Putamen (tissue), 1 donor: ENCODE results near the gene LRRK1.
"Not testable (repeated sequence)": the region's sequence is repeated elsewhere in the genome, so short reads cannot be mapped to it uniquely, and the experiment has no call there.

Source experiments
- DNase-seq: peaks from one replicate; pipeline ENCODE4 v3.0.0-alpha.2; 2016; ENCODE audit warnings: low spot score

The LRRK1 gene

GRCh38 chr15:101092156-101092866 is 173.2 kb downstream of the LRRK1 start:
- DNase-seq, result no peak

DNA sequence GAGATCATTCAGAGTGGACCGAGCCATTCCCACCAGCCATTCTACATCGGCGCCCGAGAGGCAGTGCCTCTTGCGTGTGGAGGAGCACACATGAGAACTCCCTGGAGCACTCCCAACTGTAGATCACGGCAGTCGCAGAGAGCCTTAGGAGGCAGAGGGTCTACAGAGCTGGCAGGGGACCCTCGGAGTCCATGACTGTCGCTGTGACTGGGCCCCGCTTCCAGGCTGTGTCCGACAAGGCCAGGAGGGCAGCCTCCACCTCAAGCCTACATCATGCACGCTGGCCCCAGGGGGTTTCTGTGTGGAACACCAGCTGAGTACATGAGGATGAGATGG is 173.7 kb downstream of the LRRK1 start:
- no peak for DNase-seq

DNA sequence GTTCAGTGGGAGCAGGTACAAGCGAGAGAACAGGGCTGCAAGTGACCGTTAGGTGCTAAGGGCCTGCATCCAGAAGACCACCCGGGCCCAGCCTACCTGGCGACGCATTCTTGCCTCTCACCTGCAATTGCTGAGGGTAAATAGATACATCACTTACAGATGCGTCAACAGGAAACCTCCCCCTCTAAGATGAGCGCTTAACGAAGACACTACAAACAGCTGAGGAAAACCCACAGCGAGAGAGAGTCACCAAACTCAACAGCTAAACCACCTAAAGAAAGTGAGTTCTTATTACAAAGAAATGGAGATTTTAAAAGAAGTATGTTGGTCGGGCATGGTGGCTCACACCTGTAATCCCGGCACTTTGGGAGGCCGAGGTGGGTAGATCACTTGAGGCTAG is 174.8 kb downstream of the LRRK1 start:
- DNase-seq, result no peak

GRCh38 chr15:101095796-101096406 is 176.7 kb downstream of the LRRK1 start:
- DNase-seq, result not testable (repeated sequence)

DNA sequence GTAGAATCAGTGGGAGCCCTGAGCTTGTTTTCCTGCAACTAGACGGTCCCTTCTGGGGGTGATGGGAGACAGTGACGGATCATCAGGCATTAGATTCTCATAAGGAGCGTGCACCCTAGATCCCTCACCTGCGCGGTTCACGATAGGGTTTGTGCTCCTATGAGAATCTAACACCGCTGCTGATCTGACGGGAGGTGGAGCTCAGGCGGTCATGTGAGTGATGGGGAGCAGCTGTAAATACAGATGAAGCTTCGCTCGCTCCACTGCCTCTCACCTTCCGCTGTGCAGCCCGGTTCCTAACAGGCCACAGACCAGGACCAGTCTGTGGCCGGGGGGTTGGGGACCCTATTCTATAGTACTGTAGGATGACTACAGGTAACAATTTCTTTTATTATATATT is 178.0 kb downstream of the LRRK1 start:
- DNase-seq, result no peak

- DNase-seq, result no peak
Observed at GRCh38 chr15:101099183-101099582, 180.0 kb downstream of the LRRK1 start.

DNA sequence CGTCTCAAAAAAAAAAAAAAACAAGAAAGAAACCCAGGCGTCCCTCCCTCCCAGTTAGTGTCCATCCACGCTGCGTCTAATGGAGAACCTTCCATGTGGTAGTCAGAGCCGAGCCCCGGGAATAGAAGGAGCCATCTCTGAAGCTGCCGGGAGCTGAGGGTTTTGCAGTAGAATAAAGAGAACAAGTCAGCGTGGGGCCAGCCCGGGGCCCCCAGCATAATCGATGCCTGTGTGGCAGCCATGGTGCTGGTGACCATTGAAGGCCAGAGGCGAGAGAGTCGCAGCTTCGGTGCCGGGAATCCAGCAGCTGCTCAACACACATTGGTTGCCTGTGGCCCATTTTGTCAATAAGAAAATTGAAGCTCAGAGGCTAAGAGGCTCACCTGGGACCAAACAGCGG is 181.0 kb downstream of the LRRK1 start:
- no peak for DNase-seq

GRCh38 chr15:101100593-101101442 is 181.7 kb downstream of the LRRK1 start:
- DNase-seq, result no peak

GRCh38 chr15:101101676-101102075 is 182.5 kb downstream of the LRRK1 start:
- no peak for DNase-seq

DNA sequence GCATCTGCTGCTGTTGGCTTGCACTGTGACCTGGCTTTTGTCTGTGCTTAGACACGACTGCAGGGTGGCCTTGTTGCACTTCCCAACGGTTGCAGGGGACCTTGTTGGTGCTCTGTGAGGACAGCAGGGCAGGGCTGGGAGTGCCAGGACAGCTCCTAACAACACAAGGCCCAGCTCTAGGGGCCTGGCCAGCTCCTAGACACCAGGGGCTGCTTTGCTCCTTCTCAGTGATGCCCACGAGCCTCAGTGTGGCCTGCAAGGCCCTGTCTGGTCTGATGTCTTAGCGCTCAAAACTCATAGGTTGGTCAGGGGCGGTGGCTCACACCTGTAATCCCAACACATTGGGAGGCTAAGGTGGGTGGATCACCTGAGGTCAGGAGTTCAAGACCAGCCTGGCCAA is 183.6 kb downstream of the LRRK1 start:
- no peak for DNase-seq

DNA sequence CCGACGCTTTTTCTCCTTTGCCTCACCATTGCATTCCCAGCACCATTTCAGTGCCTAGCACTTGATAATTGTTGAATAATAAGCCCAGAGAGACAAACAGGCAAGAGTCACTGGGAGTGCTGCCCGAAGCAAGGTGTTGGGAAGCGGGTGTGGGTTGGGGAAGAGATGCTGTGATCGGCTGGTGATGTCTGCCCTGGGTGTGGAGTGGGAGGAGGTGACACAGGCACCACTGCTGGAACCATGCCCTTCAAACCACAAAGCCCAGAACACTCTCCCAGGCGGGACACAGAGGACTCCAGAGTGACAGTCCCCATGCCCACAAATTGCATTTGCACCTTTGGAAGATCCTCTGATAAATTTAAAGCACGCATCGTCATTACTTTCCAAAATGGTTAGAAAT is 184.4 kb downstream of the LRRK1 start:
- no peak for DNase-seq

GRCh38 chr15:101104141-101104540 is 185.0 kb downstream of the LRRK1 start:
- DNase-seq, result no peak

GRCh38 chr15:101105059-101105891 is 186.1 kb downstream of the LRRK1 start:
- no peak for DNase-seq

DNA sequence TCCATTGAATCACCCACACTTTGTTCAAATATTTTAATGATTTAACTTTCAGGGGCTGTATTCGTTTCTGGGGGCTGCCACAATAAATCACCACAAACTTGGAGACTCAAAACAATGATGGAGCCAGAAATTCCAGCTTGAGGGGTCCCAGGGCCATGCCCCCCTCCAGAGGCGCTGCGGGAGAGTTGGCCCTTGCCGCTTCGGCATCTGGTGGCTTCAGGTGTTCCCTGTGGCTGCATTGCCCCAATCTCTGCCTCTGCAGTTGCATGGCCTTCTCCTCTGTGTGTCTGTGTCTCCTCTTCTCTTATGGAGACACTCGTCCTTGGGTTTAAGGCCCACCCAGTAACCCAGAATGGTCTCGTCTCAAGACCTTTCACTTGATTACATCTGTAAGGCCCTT is 187.9 kb downstream of the LRRK1 start:
- DNase-seq, result no peak

GRCh38 chr15:101107625-101108460 is 188.7 kb downstream of the LRRK1 start:
- DNase-seq, result no peak

GRCh38 chr15:101108461-101108775 is 189.3 kb downstream of the LRRK1 start:
- DNase-seq, result no peak

DNA sequence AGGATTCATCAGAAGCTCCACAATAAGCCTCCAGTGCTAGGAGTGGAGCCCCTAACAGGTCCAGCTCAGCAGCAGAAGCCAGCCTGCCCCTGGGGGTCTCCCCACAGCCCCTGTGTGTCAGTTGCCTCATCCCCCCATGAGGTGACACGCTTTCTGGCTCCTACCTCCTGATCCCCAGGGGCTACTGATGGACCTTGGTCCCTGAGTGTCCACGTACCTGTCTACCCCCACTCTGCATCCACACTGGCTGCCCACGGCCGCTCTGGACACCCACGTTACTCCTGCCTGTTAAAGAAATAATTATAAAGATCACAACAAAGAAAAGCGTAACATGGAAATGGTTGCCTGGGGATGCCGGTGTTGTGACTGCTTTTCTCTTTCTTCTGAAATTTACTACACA is 189.6 kb downstream of the LRRK1 start:
- no peak for DNase-seq

DNA sequence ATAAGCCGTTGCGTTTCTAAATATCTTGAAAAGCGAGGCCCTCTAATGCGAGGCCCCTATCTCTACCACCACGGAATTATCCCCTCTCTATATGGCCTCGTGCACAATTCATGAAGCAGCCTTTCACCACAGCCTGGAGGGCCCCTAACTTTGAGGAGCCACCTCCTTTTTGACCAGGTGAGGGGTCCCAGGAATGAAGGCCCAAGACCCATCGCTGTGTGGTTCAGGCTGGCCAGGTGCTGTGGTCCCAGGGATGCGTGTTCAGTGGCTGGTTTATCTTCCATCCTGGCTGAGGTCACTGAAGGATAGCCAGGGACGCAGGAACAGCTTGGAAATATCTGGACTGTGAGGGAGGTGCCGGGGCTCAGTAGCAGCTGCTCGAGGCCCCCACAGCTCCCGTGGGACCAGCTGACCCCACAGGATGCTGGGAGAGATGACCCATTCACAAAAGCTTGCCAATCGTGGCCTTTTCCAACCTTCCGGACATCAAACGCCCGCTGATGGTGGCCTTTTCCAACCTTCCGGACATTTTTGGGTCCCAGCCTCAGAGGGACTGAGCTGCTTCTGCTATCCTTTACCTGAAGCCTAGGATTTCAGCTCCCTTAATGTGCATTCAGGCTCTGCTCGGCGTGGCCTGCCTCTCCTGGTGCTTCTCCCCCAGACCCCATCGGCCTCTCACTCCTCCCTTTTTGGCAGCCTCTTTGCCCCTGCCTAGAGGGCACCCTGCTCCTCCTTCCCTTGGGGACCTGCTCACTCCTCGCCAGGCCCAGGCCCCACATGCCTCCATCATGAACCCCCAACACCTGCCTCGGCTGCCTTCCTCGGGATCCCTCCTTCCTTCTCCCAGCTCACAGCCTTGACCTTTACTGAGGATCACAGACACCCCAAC is 191.8 kb downstream of the LRRK1 start:
- DNase-seq, result no peak

- DNase-seq, result no peak
Observed at GRCh38 chr15:101111570-101112262, 192.6 kb downstream of the LRRK1 start.
